HEK293 (cell line): ENCODE measurements around the gene STK4.
A peak's percentile ranks its signal among the peaks of the same experiment; 100 is the strongest.

Experiments used
- EGR2 ChIP-seq: fragments of 450-650 bp; formaldehyde crosslinking; IDR thresholded peaks from 2 replicates; pipeline ENCODE4 v1.5.1; 2016; ENCODE audit warnings: low read depth, missing biosample characterization, missing genetic modification characterization
- HIC1 ChIP-seq: fragments of 450-650 bp; formaldehyde crosslinking; IDR thresholded peaks from 2 replicates; pipeline ENCODE4 v1.5.1; 2016; ENCODE audit warnings: missing biosample characterization, missing genetic modification characterization
- PRDM4 ChIP-seq: fragments of 450-650 bp; formaldehyde crosslinking; IDR thresholded peaks from 2 replicates; pipeline ENCODE4 v1.5.1; 2017; ENCODE audit warnings: missing biosample characterization, missing genetic modification characterization
- SCRT2 ChIP-seq: fragments of 450-650 bp; formaldehyde crosslinking; IDR thresholded peaks from 2 replicates; pipeline ENCODE4 v1.5.1; 2016; ENCODE audit warnings: missing biosample characterization, missing genetic modification characterization
- SETDB1 ChIP-seq: IDR thresholded peaks from one replicate; pipeline ENCODE4 v1.6.1; 2017; ENCODE audit warnings: mild to moderate bottlenecking, low read length, moderate library complexity, mixed read lengths; ENCODE audit not compliant: insufficient read length
- SP2 ChIP-seq: fragments of 450-650 bp; formaldehyde crosslinking; IDR thresholded peaks from 2 replicates; pipeline ENCODE4 v1.5.1; 2016; ENCODE audit warnings: missing biosample characterization, missing genetic modification characterization
- SP7 ChIP-seq: fragments of 450-650 bp; formaldehyde crosslinking; IDR thresholded peaks from 2 replicates; pipeline ENCODE4 v1.5.1; 2016; ENCODE audit warnings: missing biosample characterization, missing genetic modification characterization
- TRIM28 ChIP-seq: IDR thresholded peaks from 2 replicates; pipeline ENCODE4 v1.6.1; 2011; ENCODE audit warnings: low read length, control low read depth, borderline replicate concordance
- ZBTB17 ChIP-seq: fragments of 450-650 bp; formaldehyde crosslinking; IDR thresholded peaks from 2 replicates; pipeline ENCODE4 v1.5.1; 2016; ENCODE audit warnings: missing biosample characterization, missing genetic modification characterization
- ZNF140 ChIP-seq: fragments of 450-650 bp; formaldehyde crosslinking; IDR thresholded peaks from 2 replicates; pipeline ENCODE4 v1.5.1; 2016; ENCODE audit warnings: missing biosample characterization, missing genetic modification characterization
- ZNF146 ChIP-seq: fragments of 450-650 bp; formaldehyde crosslinking; IDR thresholded peaks from 2 replicates; pipeline ENCODE4 v1.5.1; 2016; ENCODE audit warnings: missing biosample characterization, missing genetic modification characterization
- ZNF157 ChIP-seq: fragments of 450-650 bp; formaldehyde crosslinking; IDR thresholded peaks from 2 replicates; pipeline ENCODE4 v1.5.1; 2016; ENCODE audit warnings: missing biosample characterization, missing genetic modification characterization
- ZNF239 ChIP-seq: fragments of 450-650 bp; formaldehyde crosslinking; IDR thresholded peaks from 2 replicates; pipeline ENCODE4 v1.5.1; 2016; ENCODE audit warnings: missing biosample characterization, missing genetic modification characterization
- ZNF24 ChIP-seq: fragments of 450-650 bp; formaldehyde crosslinking; IDR thresholded peaks from 2 replicates; pipeline ENCODE4 v1.5.1; 2016; ENCODE audit warnings: missing biosample characterization, missing genetic modification characterization
- ZNF394 ChIP-seq: fragments of 450-650 bp; formaldehyde crosslinking; IDR thresholded peaks from 2 replicates; pipeline ENCODE4 v1.5.1; 2016; ENCODE audit warnings: missing biosample characterization, missing genetic modification characterization, mild to moderate bottlenecking, moderate library complexity, borderline replicate concordance
- ZNF398 ChIP-seq: fragments of 450-650 bp; formaldehyde crosslinking; IDR thresholded peaks from 2 replicates; pipeline ENCODE4 v1.5.1; 2017; ENCODE audit warnings: missing biosample characterization, missing genetic modification characterization
- ZNF473 ChIP-seq: fragments of 450-650 bp; formaldehyde crosslinking; IDR thresholded peaks from 2 replicates; pipeline ENCODE4 v1.5.1; 2017; ENCODE audit warnings: missing biosample characterization, missing genetic modification characterization
- ZNF510 ChIP-seq: fragments of 450-650 bp; formaldehyde crosslinking; IDR thresholded peaks from 2 replicates; pipeline ENCODE4 v1.5.1; 2018; ENCODE audit warnings: mild to moderate bottlenecking, missing genetic modification characterization, missing biosample characterization; ENCODE audit not compliant: insufficient replicate concordance
- ZNF518A ChIP-seq: fragments of 450-650 bp; formaldehyde crosslinking; conservative IDR thresholded peaks from 2 replicates; pipeline ENCODE4 v1.5.1; 2016; ENCODE audit warnings: low read depth, missing biosample characterization, missing genetic modification characterization
- ZNF571 ChIP-seq: fragments of 450-650 bp; formaldehyde crosslinking; IDR thresholded peaks from 2 replicates; pipeline ENCODE4 v1.5.0; 2017; ENCODE audit warnings: missing biosample characterization, missing genetic modification characterization
- ZNF626 ChIP-seq: fragments of 450-650 bp; sonication (Bioruptor Pico); formaldehyde crosslinking; IDR thresholded peaks from 2 replicates; pipeline ENCODE4 v1.5.1; 2018; ENCODE audit warnings: missing biosample characterization, missing genetic modification characterization, inconsistent platforms
- ZNF658 ChIP-seq: fragments of 450-650 bp; formaldehyde crosslinking; IDR thresholded peaks from 2 replicates; pipeline ENCODE4; 2016; ENCODE audit warnings: missing biosample characterization, missing genetic modification characterization
- ZNF692 ChIP-seq: fragments of 450-650 bp; formaldehyde crosslinking; IDR thresholded peaks from 2 replicates; pipeline ENCODE4 v1.5.1; 2016; ENCODE audit warnings: missing biosample characterization, missing genetic modification characterization
- ZSCAN30 ChIP-seq: fragments of 450-650 bp; IDR thresholded peaks from 2 replicates; pipeline ENCODE4 v1.5.1; 2018; ENCODE audit warnings: missing biosample characterization, mild to moderate bottlenecking, missing genetic modification characterization, moderate library complexity
- TF ChIP-seq, protein P1 (sequence below): fragments of 450-650 bp; formaldehyde crosslinking; IDR thresholded peaks from 2 replicates; pipeline ENCODE4 v1.5.1; 2017; ENCODE audit warnings: missing biosample characterization, missing genetic modification characterization

Gene STK4

DNA sequence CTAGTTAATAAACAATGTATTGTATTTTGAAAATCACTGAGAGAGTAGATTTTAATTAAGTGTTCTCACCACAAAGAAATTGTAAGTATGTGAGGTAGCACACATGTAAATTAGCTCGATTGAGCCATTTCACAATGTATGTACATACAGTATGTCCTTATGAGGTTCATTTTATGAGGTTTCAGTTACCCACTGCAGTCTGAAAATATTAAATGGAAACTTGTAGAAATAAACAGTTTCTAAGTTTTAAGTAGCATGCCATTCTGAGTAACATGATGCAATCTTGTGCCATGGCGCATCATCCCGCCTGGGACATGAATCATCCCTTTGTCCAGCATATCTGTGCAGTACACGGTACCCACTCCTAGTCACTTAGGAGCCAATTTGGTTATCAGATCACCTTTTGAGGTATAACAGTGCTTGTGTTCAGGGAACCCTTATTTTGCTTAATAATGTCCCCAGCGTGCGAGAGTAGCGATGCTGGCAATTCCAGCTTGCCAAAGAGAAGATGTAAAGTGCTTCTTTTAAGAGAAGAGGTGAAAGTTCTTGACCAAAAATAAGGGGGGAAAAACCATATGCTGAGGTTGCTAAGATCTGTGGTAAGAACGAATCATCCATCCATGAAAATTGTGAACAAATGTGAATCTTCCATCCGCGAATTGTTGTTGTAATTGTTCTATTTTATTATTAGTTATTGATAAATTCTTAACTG lies 69.9 kb downstream of the STK4 start (continued):
- TF ChIP-seq ZNF658 (tag by site-specific recombination) (no peak), SETDB1 (no peak), SP7 (0 out of 2 replicates have a peak, but pooled peaks have one; percentile 48), ZSCAN30 (tag by site-specific recombination) (no peak), ZNF146 (tag by site-specific recombination) (no peak), ZNF24 (tag by site-specific recombination) (0 out of 2 replicates have a peak, but pooled peaks have one; percentile 31), ZNF626 (tag by site-specific recombination) (no peak), ZNF518A (tag by site-specific recombination) (0 out of 2 replicates have a peak, but pooled peaks have one; percentile 15), ZNF239 (tag by site-specific recombination) (no peak), ZNF157 (tag by site-specific recombination) (no peak), ZNF140 (tag by site-specific recombination) (no peak), EGR2 (tag by site-specific recombination) (no peak), SCRT2 (tag by site-specific recombination) (no peak), ZNF571 (no peak), ZNF692 (tag by site-specific recombination) (peak; percentile 82), ZNF510 (tag by site-specific recombination) (no peak), SP2 (tag by site-specific recombination) (no peak), ZNF398 (tag by site-specific recombination) (peak; percentile 57), PRDM4 (peak; percentile 96), ZBTB17 (tag by site-specific recombination) (peak; percentile 59; the same call in 1 of the 2 replicates), TRIM28 (no peak), ZNF473 (no peak), ZNF394 (tag by site-specific recombination) (no peak), HIC1 (tag by site-specific recombination) (no peak)
- TF ChIP-seq, protein P1, sequence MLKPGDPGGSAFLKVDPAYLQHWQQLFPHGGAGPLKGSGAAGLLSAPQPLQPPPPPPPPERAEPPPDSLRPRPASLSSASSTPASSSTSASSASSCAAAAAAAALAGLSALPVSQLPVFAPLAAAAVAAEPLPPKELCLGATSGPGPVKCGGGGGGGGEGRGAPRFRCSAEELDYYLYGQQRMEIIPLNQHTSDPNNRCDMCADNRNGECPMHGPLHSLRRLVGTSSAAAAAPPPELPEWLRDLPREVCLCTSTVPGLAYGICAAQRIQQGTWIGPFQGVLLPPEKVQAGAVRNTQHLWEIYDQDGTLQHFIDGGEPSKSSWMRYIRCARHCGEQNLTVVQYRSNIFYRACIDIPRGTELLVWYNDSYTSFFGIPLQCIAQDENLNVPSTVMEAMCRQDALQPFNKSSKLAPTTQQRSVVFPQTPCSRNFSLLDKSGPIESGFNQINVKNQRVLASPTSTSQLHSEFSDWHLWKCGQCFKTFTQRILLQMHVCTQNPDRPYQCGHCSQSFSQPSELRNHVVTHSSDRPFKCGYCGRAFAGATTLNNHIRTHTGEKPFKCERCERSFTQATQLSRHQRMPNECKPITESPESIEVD: peak; percentile 85
